Colonic mucosa (tissue), 4 donors: ENCODE data around the gene TMEM86B. TPM values are rescaled to one million over a fixed set of nuclear protein-coding genes. Genes with fewer than 3 reads are reported as not detected.

ENCODE experiments used
- DNase-seq: peaks from one replicate; pipeline ENCODE4 v3.0.0-alpha.2; 2020
- H3K27ac ChIP-seq: fragments of 200-600 bp; one replicate; pipeline ENCODE4 v1.8.0; 2021
- H3K27me3 ChIP-seq: fragments of 200-600 bp; one replicate; pipeline ENCODE4 v1.8.0; 2021
- H3K36me3 ChIP-seq: fragments of 200-600 bp; one replicate; pipeline ENCODE4 v1.8.0; 2021
- H3K4me1 ChIP-seq: fragments of 200-600 bp; one replicate; pipeline ENCODE4 v1.8.0; 2021; ENCODE audit warnings: mild to moderate bottlenecking
- H3K4me3 ChIP-seq: fragments of 200-600 bp; one replicate; pipeline ENCODE4 v1.8.0; 2021
- H3K9ac ChIP-seq, 2 donors: one replicate each; pipeline ENCODE4 v1.7.0; 2013; ENCODE audit warnings: control low read depth in 2 of 2, low read depth in 2 of 2, low read length in 2 of 2
- H3K9me3 ChIP-seq: fragments of 200-600 bp; one replicate; pipeline ENCODE4 v1.8.0; 2021
- intact Hi-C: fragments of 100-400 bp; cut with DNase I; formaldehyde crosslinking; loops from one replicate; pipeline ENCODE4 v1.14.1; 2022
- total RNA-seq, 2 donors: library from RNA; stranded (reverse); fragmentation: NEBNext Ultra II Directional in 1 of 2; extraction: Animal tissue kit (Norgen Biotek cat#: 25700) in 1 of 2; gene quantifications; one replicate each; pipeline ENCODE4 v1.2.1, GENCODE V29; 2021
- TF ChIP-seq, protein P1 (sequence below): fragments of 200-600 bp; IDR thresholded peaks from one replicate; pipeline ENCODE4 v1.8.0; 2022; ENCODE audit warnings: antibody characterized with exemption, mild to moderate bottlenecking
- donor health status: healthy.
- donor health status: DM: no; HTN: no; CAD: no.
- donor health status: DM: no; HTN: no; CAD: no.

Gene TMEM86B
- total RNA-seq, 2 donors from 2014 or later = 2.1 to 5.3 TPM

DNA sequence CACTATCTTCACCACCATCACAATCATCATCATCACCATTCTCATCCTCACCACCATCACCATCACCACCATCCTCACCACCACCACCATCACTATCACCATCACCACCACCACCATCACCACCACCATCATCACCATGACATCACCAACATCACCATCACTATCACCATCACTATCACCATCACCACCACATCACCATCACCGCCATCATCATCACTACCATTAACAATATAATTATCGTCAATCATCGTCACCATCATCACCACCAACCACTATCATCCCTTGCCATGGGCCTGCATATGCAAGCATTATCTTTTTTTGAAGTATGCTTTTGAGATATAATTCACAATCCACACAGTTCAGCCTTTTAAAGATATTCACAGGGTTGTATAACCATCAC, 37.8 kb upstream of the TMEM86B start:
- Histone ChIP-seq H3K27me3 (no peaks in the 10 kb centered on the region), H3K9me3 (no peaks in the 10 kb centered on the region), H3K9ac (no peak overlapping the region), H3K4me1 (no peaks in the 10 kb centered on the region), H3K36me3 (no peaks in the 10 kb centered on the region), H3K4me3 (no peak overlapping the region), H3K27ac (no peak overlapping the region)
- TF ChIP-seq, protein P1, sequence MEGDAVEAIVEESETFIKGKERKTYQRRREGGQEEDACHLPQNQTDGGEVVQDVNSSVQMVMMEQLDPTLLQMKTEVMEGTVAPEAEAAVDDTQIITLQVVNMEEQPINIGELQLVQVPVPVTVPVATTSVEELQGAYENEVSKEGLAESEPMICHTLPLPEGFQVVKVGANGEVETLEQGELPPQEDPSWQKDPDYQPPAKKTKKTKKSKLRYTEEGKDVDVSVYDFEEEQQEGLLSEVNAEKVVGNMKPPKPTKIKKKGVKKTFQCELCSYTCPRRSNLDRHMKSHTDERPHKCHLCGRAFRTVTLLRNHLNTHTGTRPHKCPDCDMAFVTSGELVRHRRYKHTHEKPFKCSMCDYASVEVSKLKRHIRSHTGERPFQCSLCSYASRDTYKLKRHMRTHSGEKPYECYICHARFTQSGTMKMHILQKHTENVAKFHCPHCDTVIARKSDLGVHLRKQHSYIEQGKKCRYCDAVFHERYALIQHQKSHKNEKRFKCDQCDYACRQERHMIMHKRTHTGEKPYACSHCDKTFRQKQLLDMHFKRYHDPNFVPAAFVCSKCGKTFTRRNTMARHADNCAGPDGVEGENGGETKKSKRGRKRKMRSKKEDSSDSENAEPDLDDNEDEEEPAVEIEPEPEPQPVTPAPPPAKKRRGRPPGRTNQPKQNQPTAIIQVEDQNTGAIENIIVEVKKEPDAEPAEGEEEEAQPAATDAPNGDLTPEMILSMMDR = no peak
- intact Hi-C loops = no loop called here
- no peak for DNase-seq

DNA sequence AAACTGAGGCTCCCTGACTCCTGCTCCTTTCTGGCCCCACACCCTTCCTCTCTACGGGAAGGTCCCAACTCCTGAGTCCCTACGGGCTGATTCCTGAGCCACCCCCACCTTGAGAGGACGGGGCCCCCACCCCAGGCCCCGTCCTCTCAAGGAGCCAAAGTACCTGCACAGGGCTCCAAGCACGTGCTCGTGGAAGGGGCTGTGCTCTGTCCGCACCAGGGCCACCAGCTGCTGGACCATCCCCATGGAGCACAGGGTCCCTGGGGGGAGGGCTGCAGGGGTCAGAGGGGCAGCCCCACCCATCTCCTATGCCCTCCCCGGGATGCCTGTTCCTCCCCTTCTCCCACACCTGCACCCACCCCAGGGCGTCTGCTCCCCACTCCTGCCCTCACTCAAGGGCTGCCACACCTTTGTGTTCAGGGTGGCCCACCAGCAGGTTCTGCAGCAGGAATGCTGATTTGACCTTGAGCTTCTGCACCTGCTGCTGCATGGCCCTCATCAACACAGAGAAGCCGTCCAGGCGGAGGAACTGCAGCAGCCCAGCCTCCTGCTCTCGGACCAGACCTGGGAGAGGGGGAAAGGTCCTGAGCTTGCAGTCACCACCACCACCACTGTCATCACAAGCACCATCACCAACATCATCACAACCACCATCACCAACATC, 37.3 kb upstream of the TMEM86B start:
- DNase-seq = no peak
- no peaks in the 10 kb centered on the region for H3K4me1 ChIP-seq
- H3K36me3 ChIP-seq = no peaks in the 10 kb centered on the region
- no peaks in the 10 kb centered on the region for H3K9me3 ChIP-seq
- H3K27ac ChIP-seq = no peak overlapping the region
- TF ChIP-seq, protein P1 = no peak
- no peak overlapping the region for H3K4me3 ChIP-seq
- intact Hi-C loops = no loop called here
- H3K27me3 ChIP-seq = no peaks in the 10 kb centered on the region
- H3K9ac ChIP-seq = no peak overlapping the region

DNA sequence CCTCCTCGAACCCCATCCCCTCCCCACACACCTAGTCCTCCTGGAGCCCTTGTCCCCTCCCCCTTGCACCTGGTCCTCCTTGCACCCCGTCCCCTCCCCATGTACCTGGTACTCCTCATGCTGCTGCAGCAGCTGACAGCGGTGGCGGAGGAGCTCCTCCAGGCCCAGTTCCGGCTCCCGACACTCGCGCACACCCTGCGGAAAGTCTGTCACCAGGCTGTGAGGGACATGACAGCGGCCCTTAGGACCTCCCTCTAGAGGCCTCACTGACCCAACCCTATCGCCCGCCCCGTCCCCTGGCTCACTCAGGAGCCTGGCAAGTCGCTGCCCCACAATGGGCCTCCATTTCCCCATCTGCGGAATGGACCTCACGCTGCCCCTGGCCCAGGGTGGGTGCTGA, 36.6 kb upstream of the TMEM86B start:
- TF ChIP-seq, protein P1 = no peak
- no peak overlapping the region for H3K4me3 ChIP-seq
- H3K4me1 ChIP-seq = peaks cover under 1% of the 10 kb centered on the region
- no peaks in the 10 kb centered on the region for H3K9me3 ChIP-seq
- no peak for DNase-seq
- no peak overlapping the region for H3K27ac ChIP-seq
- no peak overlapping the region for H3K9ac ChIP-seq
- H3K27me3 ChIP-seq = no peaks in the 10 kb centered on the region
- H3K36me3 ChIP-seq = no peaks in the 10 kb centered on the region
- intact Hi-C loops = no loop called here

DNA sequence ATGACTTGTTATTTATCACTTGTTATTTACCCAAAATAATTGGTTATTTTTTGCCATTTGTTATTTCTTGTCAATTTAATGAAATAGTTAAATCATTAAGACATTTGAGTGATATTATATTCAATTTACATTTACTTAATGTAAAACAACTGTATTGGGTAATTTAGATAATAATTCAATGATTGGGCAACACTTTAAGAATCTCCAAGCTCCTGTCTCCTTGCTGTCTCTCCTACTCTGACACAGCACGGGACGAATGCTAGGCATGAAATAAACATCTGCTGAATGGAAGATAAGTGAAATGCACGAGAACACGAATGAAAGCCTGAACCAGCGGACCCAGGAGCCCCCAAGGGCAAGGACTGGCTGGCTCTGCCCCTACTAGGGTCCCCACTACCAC, 36.0 kb upstream of the TMEM86B start:
- peaks cover 7% of the 10 kb centered on the region for H3K4me1 ChIP-seq
- TF ChIP-seq, protein P1 = no peak
- no peak overlapping the region for H3K27ac ChIP-seq
- H3K9ac ChIP-seq = no peak overlapping the region
- no peaks in the 10 kb centered on the region for H3K27me3 ChIP-seq
- H3K4me3 ChIP-seq = no peak overlapping the region
- intact Hi-C loops = no loop called here
- H3K36me3 ChIP-seq = no peaks in the 10 kb centered on the region
- H3K9me3 ChIP-seq = no peaks in the 10 kb centered on the region
- no peak for DNase-seq

DNA sequence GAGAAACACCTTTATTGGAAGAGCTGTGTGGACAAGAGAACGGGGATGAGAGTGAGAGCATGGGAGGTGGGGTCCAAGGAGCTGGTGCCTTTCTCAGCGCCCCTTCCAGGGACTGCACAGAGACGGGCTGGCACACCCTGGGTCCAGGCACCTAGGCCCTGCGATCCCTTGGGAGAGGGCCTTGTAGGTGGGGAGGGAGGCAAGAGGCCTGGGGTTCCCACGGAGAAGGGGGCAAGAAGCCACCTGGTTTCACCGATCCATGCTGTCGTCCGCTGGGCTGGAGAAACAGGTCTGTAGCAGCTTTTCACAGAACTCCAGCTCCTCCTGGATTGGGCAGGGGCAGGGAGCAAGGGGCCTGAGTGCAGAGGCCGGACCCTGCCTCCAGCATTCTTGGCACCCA, 33.8 kb upstream of the TMEM86B start:
- no peak for DNase-seq
- Histone ChIP-seq H3K27me3 (no peaks in the 10 kb centered on the region), H3K9me3 (no peaks in the 10 kb centered on the region), H3K27ac (no peak overlapping the region), H3K36me3 (no peaks in the 10 kb centered on the region), H3K4me1 (peaks cover 8% of the 10 kb centered on the region), H3K4me3 (no peak overlapping the region), H3K9ac (no peak overlapping the region)
- TF ChIP-seq, protein P1 = no peak
- intact Hi-C loops = no loop called here
